ENCODE results near the gene ATF6.

ATF6 gene

DNA sequence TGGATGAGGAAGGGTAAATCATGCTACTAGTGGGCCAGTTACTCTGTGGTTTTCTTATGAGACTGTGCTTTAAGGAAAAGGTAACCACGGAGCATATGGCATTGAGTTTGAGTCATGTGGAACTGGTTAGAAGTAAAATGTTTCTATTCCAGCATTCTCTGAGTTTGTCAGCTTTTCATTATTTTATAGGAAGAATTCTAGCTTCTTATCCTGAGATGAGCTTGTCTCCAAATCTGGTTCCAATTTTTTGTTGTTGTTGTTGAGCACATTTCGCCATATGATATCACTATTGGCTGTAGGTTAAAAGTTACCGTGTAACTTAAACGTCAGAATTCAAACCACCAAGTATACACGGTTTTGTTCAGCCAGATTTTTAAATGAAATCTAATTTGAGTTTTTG is 69.9 kb downstream of the ATF6 start:
- DNase-seq (ENCODE audit: low read depth) = no peak

DNA sequence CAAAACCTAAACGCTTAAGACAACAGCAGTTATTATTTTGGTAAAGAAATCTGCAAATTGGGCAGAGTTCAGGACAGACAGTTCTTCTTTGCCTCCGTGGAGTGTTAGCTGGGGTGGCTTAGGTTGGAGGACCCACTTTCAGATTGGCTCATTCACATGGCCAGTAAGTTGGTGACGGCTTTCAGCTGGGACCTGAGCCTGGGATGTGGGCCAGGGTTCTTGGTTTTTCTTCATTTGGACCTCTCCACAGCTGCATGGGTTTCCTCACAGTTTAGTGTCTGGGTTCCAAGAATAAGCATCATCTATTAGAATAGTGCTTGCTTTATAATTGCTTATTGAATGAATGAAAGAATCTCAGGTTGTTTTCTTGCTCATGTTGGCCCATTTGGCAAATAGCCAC is 72.2 kb downstream of the ATF6 start:
- DNase-seq (ENCODE audit: low read depth) = no peak

GRCh38 chr1:161838885-161839284 is 72.8 kb downstream of the ATF6 start:
- DNase-seq (ENCODE audit: low read depth) = no peak

DNA sequence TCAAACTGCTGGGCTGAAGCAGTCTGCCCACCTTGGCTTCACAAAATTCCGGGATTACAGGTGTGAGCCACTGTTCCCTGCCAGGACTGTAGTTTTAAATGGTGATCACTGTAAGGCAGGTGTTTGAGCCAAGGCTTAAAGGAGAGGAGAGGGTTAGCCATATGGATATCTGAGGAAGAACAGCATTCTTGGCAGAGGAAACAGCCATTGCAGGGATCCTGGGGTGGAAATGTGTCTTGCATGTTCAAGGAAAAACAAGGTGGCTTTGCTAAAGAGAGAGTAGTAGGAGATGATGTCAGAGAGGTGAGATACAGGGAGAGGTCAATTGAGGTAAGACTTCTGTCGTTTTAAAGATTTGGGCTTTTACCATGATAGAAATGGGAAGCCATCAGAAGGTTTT is 73.5 kb downstream of the ATF6 start:
- no peak for DNase-seq (ENCODE audit: low read depth)

DNA sequence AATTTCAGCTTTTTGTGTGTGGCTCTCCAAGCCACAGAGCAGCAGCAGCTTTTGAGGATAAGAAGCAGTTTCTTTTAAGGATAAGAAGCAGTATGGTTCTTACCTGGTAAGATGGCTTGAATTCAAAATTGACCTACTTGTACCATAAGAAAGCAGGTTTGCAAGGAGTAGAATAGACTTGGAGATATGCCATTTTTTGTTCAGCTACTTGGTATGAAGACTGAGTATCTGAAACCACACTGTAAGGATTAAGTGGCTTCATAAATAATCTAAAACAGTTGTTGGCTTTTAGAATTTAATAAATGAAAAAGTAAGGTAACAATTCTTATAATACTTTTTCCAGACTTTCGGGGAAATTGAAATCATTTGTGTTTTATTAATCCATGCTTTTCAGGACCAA is 74.2 kb downstream of the ATF6 start:
- DNase-seq (ENCODE audit: low read depth) = no peak

DNA sequence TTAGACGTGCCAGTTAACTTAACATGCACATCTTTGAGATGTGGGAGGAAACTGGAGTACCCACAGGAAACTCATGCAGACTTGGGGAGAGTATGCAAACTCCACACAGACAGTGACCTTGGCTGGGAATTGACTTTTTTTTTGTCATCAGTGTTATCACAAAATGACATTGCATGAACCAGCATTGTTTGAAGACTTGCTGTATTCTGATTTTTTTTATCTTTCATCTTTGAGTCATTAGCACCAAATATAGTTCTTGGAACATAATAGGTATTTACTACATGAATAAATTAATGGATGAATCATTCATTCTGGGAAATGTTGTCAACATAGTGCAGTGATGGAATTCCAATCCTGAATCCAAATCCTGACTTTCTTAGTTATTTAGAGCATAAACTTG is 77.0 kb downstream of the ATF6 start:
- DNase-seq (ENCODE audit: low read depth) = no peak

DNA sequence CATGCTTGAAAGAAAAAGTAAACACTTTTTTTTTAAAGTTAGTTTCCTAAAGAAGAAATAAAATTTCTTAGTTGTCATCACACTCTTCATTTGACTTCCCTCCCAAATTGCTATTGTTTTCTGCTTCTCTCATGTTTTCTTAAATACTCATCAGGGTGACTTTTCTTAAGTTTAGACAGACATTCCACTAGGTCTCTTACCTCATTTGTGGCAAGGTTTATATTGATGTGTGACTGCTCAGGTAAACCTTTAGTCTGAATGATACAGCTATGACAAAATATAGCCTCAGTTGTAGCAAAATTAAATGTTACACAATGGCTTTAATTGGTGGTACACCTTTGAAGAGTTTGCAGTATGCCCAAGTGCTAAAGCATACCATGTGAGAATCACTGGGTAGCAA is 78.6 kb downstream of the ATF6 start:
- DNase-seq (ENCODE audit: low read depth) = no peak

DNA sequence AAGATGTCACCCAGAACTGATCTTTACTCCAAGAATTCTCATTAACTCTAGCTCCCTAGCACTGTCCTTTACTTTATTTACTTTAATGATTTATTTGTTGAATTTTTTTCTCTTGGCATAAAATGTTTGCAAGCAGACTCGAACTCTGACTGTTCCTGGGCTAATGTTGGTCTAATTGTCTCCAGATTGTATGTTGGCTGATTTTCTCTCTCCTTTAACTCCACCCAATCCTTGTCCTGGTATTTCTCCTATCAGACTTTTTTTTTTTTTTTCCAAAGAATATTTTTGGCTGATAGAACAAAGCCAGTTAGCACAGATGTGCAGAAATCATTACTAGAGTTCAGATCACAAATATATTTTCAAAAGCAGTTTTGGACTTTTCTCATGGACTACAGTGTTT is 82.6 kb downstream of the ATF6 start:
- no peak for DNase-seq (ENCODE audit: low read depth)

- DNase-seq (ENCODE audit: low read depth) = no peak
Measured at GRCh38 chr1:161849518-161849917, 83.4 kb downstream of the ATF6 start.

DNA sequence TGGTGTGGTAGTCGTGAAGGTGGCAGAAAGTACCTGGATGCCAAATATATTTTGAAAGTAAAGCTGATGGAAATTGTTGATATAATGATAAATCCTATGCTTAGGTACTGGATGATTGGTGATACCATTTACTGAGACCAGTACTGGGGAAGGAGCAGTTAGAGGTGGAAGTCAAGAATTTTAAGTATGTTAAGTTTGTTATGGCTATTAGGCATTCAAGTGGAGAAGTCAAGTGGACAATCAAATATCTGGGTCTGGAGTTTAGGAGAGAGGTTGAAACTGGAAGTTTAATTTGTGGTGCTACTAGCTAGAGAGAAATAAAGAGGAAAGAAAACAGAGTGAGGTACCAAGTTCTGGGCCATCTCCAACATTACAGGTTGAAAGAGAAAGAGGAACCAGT is 89.1 kb downstream of the ATF6 start:
- DNase-seq (ENCODE audit: low read depth) = no peak

- DNase-seq (ENCODE audit: low read depth) = no peak
Measured at GRCh38 chr1:161858271-161858670, 92.2 kb downstream of the ATF6 start.

DNA sequence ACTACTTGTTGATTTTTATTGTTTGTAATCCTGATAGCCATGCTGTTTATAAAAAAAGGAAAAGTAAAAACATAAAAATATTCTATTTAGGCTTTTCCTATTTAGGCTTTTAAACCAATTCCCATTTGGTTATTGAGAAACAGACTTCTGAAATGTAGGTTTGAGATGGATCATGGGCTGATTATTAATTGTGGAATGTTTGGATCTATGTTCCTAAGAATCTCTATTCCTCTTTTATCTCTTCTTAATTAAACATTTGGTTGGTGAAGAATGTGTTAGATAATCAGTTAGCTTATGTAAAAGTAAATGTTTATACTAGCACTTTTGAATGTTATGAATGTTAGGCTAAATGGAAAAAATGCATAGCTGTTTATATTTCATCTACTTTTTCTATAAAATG is 97.4 kb downstream of the ATF6 start:
- no peak for DNase-seq (ENCODE audit: low read depth)

DNA sequence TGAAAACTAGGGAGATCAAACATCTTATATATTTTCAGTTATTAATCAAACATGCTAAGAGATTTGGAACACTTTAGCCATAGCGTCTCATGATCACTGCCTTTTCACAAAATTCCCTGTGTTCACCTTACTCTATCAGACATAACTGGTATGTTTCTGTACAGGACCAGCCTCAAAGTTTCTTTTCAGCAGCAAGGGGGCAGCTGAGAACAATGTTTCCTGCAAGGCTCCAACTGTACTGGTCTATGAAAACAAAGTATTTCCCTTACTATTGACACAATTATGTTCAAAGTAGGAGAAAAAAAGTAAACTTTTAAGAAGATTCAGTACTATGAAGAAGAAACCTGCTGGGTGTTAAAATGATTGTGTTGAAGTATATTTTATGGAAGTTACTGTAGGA is 98.5 kb downstream of the ATF6 start:
- DNase-seq (ENCODE audit: low read depth) = no peak

- DNase-seq (ENCODE audit: low read depth) = no peak
Measured at GRCh38 chr1:161866241-161866640, 100.1 kb downstream of the ATF6 start.

GRCh38 chr1:161868832-161869231 is 102.7 kb downstream of the ATF6 start:
- no peak for DNase-seq (ENCODE audit: low read depth)

GRCh38 chr1:161869291-161869690 is 103.2 kb downstream of the ATF6 start:
- DNase-seq (ENCODE audit: low read depth) = no peak

GRCh38 chr1:161872506-161872905 is 106.4 kb downstream of the ATF6 start:
- DNase-seq (ENCODE audit: low read depth) = no peak

GRCh38 chr1:161879261-161879660 is 113.1 kb downstream of the ATF6 start:
- DNase-seq (ENCODE audit: low read depth) = no peak

DNA sequence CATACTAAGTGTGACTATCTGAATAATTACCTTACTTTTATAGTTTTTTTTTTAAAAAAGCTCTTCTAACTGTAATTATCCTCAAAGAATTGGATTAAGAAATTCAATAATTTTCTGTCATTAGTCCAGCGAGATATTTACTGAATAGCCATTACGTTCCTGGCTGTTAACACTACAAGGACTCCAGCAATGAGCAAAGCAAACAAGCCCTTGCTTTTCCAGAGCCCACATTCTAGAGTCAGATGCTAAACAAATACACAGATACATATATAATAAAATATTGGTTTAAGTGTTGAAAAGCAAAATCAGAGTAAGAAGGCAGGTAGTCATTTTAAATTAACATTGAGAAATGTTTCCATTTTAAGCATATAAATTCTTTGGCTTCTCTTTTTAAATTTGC is 118.4 kb downstream of the ATF6 start:
- no peak for DNase-seq (ENCODE audit: low read depth)

GRCh38 chr1:161885003-161885402 is 118.9 kb downstream of the ATF6 start:
- no peak for DNase-seq (ENCODE audit: low read depth)

DNA sequence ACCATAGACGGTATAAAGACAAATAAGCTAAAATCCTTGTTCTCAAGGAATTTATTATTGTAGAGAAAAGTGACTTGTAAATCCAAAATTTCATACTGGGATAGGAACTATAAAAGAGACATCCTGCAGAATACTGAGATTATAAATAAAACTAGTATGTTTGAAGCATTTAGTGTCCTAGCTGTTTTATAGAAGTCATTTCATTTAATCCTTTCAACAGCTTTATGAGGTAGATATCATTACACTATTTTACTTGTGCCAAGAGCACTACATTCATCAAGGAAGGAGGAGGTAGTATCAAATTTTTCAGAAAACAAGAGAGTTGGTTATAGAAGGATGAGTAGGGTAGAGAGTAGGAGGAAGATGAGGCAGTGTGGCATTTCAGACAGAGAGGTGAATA is 119.6 kb downstream of the ATF6 start:
- no peak for DNase-seq (ENCODE audit: low read depth)

- DNase-seq (ENCODE audit: low read depth) = no peak
Measured at GRCh38 chr1:161886589-161886988, 120.5 kb downstream of the ATF6 start.

DNA sequence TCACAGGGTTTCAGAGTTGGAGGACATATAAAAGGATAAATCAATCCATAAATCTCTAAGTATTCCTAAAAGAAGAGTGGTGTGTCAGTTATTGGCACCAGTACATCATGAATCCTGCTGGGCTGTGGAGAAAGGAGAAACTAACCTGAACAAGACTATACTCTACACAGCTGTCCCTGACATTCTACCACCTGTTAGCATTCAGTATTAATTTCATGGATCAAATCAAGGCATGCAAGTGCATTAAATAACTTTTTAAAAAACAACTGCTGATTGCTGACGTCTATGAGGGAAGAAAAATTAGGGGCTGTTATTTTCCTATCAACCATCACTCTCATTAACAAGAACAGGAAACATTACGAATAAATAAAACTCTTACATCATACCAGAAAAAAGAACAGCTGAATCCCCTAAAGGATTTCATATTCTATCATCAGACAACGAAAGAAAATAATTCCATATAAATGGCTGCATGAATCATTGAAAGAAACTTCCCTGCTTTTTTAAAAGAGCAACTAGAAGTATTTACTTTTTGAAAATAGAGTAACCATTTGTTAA is 121.7 kb downstream of the ATF6 start:
- no peak for DNase-seq (ENCODE audit: low read depth)

GRCh38 chr1:161890574-161890973 is 124.5 kb downstream of the ATF6 start:
- no peak for DNase-seq (ENCODE audit: low read depth)

DNA sequence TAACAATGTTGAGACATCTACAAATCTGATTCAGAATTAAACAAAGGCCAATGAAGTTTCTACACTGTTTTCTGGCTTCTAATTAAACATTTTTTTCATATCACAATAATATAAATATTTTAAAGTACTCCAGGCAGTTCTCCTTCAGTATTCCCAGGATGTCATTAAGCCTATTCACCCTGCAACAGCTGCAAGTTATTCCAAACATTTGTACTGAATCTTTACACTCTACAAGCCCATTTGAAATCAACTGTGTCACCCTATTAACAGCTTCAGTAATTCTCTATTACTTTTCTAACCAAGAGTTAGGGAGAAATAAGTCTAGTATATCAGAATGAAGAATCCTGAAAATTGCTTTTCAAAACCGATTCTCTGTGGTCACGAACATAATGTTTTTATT is 133.0 kb downstream of the ATF6 start:
- no peak for DNase-seq (ENCODE audit: low read depth)

Measured in stimulated activated CD8-positive, alpha-beta memory T cell treated with anti-CD3 and anti-CD28 coated beads, Interleukin-12 subunit alpha, Interleukin-12 subunit beta, amount 100 ng/mL, for 1 hour (primary cell).